GM12878 (cell line): ENCODE data around the gene CHST5. TPM values are rescaled to one million over a fixed set of nuclear protein-coding genes. Genes with fewer than 3 reads are reported as not detected.
A peak's percentile ranks its signal among the peaks of the same experiment; 100 is the strongest.

Experiments
- ATAC-seq: fragments of 200-7000 bp; cut with Tn5 transposase; 3 replicates; pipeline ENCODE4 v1.9.1; 2020; ENCODE audit warnings: mild to moderate bottlenecking, moderate library complexity
- BruUV-seq: library from RNA; stranded (reverse); fragments of 400-500 nt; replicated peaks from 2 replicates; lab custom pipeline; 2021; lab: Mats Ljungman, UMichigan
- CTCF ChIA-PET: fragments of 300-600 bp; sonication (Branson Sonifier 250); formaldehyde crosslinking; extraction: SDS; loops from one replicate; lab custom pipeline; 2021; ENCODE audit warnings: inconsistent platforms; lab: Yijun Ruan, JAX
- POLR2A ChIA-PET: fragments of 350-600 bp; formaldehyde crosslinking; extraction: SDS; loops from one replicate; lab custom pipeline; 2021; ENCODE audit warnings: inconsistent platforms; lab: Charles Lee
- RAD21 ChIA-PET: fragments of 300-600 bp; sonication (Branson Sonifier 250); formaldehyde crosslinking; loops from one replicate; lab custom pipeline; 2023; ENCODE audit warnings: antibody characterized with exemption; ENCODE audit not compliant: unreplicated experiment; lab: Charles Lee
- SMC1A ChIA-PET: fragments of 300-600 bp; sonication (Branson Sonifier 250); formaldehyde crosslinking; loops from one replicate; lab custom pipeline; 2023; ENCODE audit not compliant: unreplicated experiment, uncharacterized antibody; lab: Charles Lee
- DNase-seq: peaks from one replicate; pipeline ENCODE4 v3.0.0-alpha.2; 2011; ENCODE audit warnings: low read depth, low spot score
- FAIRE-seq: peaks from 3 replicates; lab custom pipeline; 2011; peaks lifted over from hg19 to GRCh38; lab: Jason Lieb, UNC
- H2AFZ ChIP-seq: 2 replicates; pipeline ENCODE4 v1.6.0; 2011; ENCODE audit warnings: low read depth, low read length, control low read depth; ENCODE audit not compliant: control insufficient read depth
- H3K27ac ChIP-seq: 2 replicates; pipeline ENCODE4 v1.5.1; 2011; ENCODE audit warnings: control low read depth; ENCODE audit not compliant: control insufficient read depth, insufficient read depth
- H3K27me3 ChIP-seq, 2 experiments: replicated peaks in 1 of 2; 2 replicates each; pipeline versions ENCODE4 v1.6.0 to v1.6.1; 2011; ENCODE audit warnings: low read length in 1 of 2; ENCODE audit not compliant: control insufficient read depth in 2 of 2, insufficient read depth in 2 of 2
- H3K36me3 ChIP-seq, 2 experiments: 2 replicates each; pipeline ENCODE4 v1.5.1; 2011; ENCODE audit warnings: low read length in 1 of 2; ENCODE audit not compliant: control insufficient read depth in 2 of 2, insufficient read depth in 2 of 2
- H3K4me1 ChIP-seq: 2 replicates; pipeline ENCODE4 v1.6.1; 2011; ENCODE audit warnings: mild to moderate bottlenecking, low read length, moderate library complexity, mixed read lengths; ENCODE audit not compliant: control insufficient read depth, insufficient read depth
- H3K4me2 ChIP-seq: 2 replicates; pipeline ENCODE4 v1.6.0; 2011; ENCODE audit warnings: control low read depth; ENCODE audit not compliant: control insufficient read depth, insufficient read depth
- H3K4me3 ChIP-seq: fragments of 200-600 bp; sonication (generic); 2 replicates; pipeline ENCODE4 v1.5.1; 2016
- H3K79me2 ChIP-seq: 2 replicates; pipeline ENCODE4 v1.6.0; 2011; ENCODE audit warnings: low read length; ENCODE audit not compliant: control insufficient read depth, insufficient read depth
- H3K9ac ChIP-seq: 2 replicates; pipeline ENCODE4 v1.8.0; 2011; ENCODE audit warnings: low read length, control low read depth, mixed read lengths; ENCODE audit not compliant: control insufficient read depth, insufficient read depth
- H3K9me3 ChIP-seq: replicated peaks from 3 replicates; pipeline ENCODE4 v1.5.1; 2011; ENCODE audit warnings: mild to moderate bottlenecking, low read length; ENCODE audit not compliant: control insufficient read depth, insufficient read depth
- H4K20me1 ChIP-seq: 2 replicates; pipeline ENCODE4 v1.6.0; 2011; ENCODE audit not compliant: control insufficient read depth, insufficient read depth
- FOXK2 ChIP-seq: fragments of 450-650 bp; IDR thresholded peaks from 2 replicates; pipeline ENCODE4 v1.6.1; 2017; ENCODE audit warnings: mild to moderate bottlenecking, moderate library complexity
- GATAD2B ChIP-seq: fragments of 450-650 bp; conservative IDR thresholded peaks from 2 replicates; pipeline ENCODE4 v1.6.1; 2017; ENCODE audit warnings: low read depth, mild to moderate bottlenecking, moderate library complexity
- JUNB ChIP-seq: IDR thresholded peaks from 2 replicates; pipeline ENCODE4 v1.6.1; 2016; ENCODE audit warnings: antibody characterized with exemption, mild to moderate bottlenecking
- MLLT1 ChIP-seq: fragments of 450-650 bp; IDR thresholded peaks from 2 replicates; pipeline ENCODE4 v1.6.1; 2016; ENCODE audit warnings: mild to moderate bottlenecking
- USF1 ChIP-seq: IDR thresholded peaks from 2 replicates; pipeline ENCODE4 v1.6.1; 2011; ENCODE audit warnings: borderline replicate concordance, low read depth, mild to moderate bottlenecking, moderate library complexity, mixed read lengths, low read length; ENCODE audit not compliant: insufficient read depth; ENCODE audit errors: extremely low read length
- ZNF687 ChIP-seq: fragments of 450-650 bp; IDR thresholded peaks from 2 replicates; pipeline ENCODE4 v1.6.1; 2017; ENCODE audit warnings: mild to moderate bottlenecking, moderate library complexity
- WGBS: methylation state at CpG from one replicate; pipeline ENCODE4 v1.1.6; 2016; ENCODE audit warnings: low lambda C conversion rate; ENCODE audit not compliant: insufficient replicate concordance, insufficient coverage; ENCODE audit errors: missing lambda C conversion rate; 5-methylcytosine and 5-hydroxymethylcytosine counted together
- in situ Hi-C: fragments of 300-500 bp; cut with MboI; formaldehyde crosslinking; loops from 9 replicates; pipeline ENCODE4 v1.14.3; 2018; ENCODE audit warnings: mixed read lengths
- intact Hi-C: fragments of 100-400 bp; cut with micrococcal nuclease; formaldehyde crosslinking; loops from one replicate; pipeline ENCODE4 v1.14.2; 2022; ENCODE audit not compliant: unreplicated experiment
- polyA plus RNA-seq, 11 experiments: library from polyadenylated mRNA; depleted of rRNA in 4 of 11; unstranded in 6 of 11; stranded (reverse) in 5 of 11; fragments of >200 nt; fragmentation: Nextera tagmentation in 4 of 11; fragmentation: Illumina TruSeq in 1 of 11; extraction: Ambion mirVana in 4 of 11; extraction: Trizol in 1 of 11; gene quantifications; 1 replicate in 1 of 11; 2 replicates in 10 of 11; pipeline versions ENCODE4 v1.2.1 to v1.2.3, GENCODE V29; 2011 to 2016; ENCODE audit warnings: inconsistent platforms in 2 of 11, missing spikeins in 2 of 11, low read depth in 1 of 11
- total RNA-seq, 4 experiments: library from RNA; depleted of rRNA in 3 of 4; stranded (reverse); fragments of >200 nt in 3 of 4; fragmentation: Illumina TruSeq in 1 of 4; extraction: Trizol in 1 of 4; gene quantifications; 2 replicates each; pipeline versions ENCODE4 v1.2.1 to v1.2.3, GENCODE V29; 2013 to 2021

CHST5 gene
- total and polyA plus RNA-seq, 10 of the 15 experiments (the other 5 are each of a cell fraction or from before 2014, with no cell fraction given) = 0.04 to 0.43 (median 0.14) TPM; not detected in 6

- CTCF ChIA-PET = interaction anchor here (0.7 to 4.7 kb wide), 10 partner anchors 8 to 389 kb away, joined by 3 to 31 read pairs (median 6); partner anchors contain the start of genes ADAT1 and GABARAPL2
- Histone ChIP-seq H3K4me2 (peak overlapping the region; percentile 93), H3K27me3 (no peaks in the 10 kb centered on the region), H4K20me1 (no peaks in the 10 kb centered on the region), H3K9me3 (no peaks in the 10 kb centered on the region), H3K4me1 (peaks cover 4% of the 10 kb centered on the region; the same call in 1 of the 2 replicates), H3K36me3 (no peaks in the 10 kb centered on the region), H2AFZ (peak overlapping the region; percentile 72), H3K9ac (peak overlapping the region; percentile 73; the same call in 1 of the 2 replicates), H3K79me2 (no peaks in the 10 kb centered on the region), H3K27ac (no peak overlapping the region; the same call in 1 of the 2 replicates), H3K4me3 (peak overlapping the region; percentile 48; the same call in 1 of the 2 replicates)
- in situ Hi-C loops = no loop called here
- WGBS = 23% methylated on average over 16 of the region's 16 CpGs
- DNase-seq (no peak), FAIRE-seq (no peak), ATAC-seq (no peak)
- SMC1A ChIA-PET = interaction anchor here (0.6 to 2.1 kb wide), 8 partner anchors 9 to 92 kb away, joined by 3 to 13 read pairs (median 4); partner anchors contain the start of genes KARS1, TERF2IP and TMEM170A
- no TSS peak for BruUV-seq
- 0 out of 2 replicates have a peak, but pooled peaks have one; percentile 8 for TF ChIP-seq GATAD2B
- peak; percentile 47; the same call in 1 of the 2 replicates for TF ChIP-seq MLLT1
- 0 out of 2 replicates have a peak, but pooled peaks have one; percentile 10 for TF ChIP-seq JUNB
- TF ChIP-seq USF1 = no peak
- TF ChIP-seq FOXK2 = peak; percentile 30; the same call in 1 of the 2 replicates
- TF ChIP-seq ZNF687 = peak; percentile 42; the same call in 1 of the 2 replicates
- intact Hi-C loops = loop anchor here (2.0 to 5.0 kb wide), 3 partner anchors 39 to 206 kb away; partner anchors contain the start of gene ADAT1
- POLR2A ChIA-PET = interaction anchor here (0.5 to 8.1 kb wide), 7 partner anchors 8 to 980 kb away, joined by 3 to 72 read pairs (median 3); partner anchors contain the start of genes ADAT1, GABARAPL2, KARS1 and TERF2IP
- RAD21 ChIA-PET = interaction anchor here (0.8 to 1.8 kb wide), 11 partner anchors 9 to 357 kb away, joined by 3 to 13 read pairs (median 4); partner anchors contain the start of genes ADAT1 and GABARAPL2
Observed at GRCh38 chr16:75556431-75556950, 20.6 kb upstream of the CHST5 start.
